Ishikawa (cell line): Measurements from ENCODE around the gene BLID.
A peak's percentile ranks its signal among the peaks of the same experiment; 100 is the strongest.

Experiments
- CEBPB ChIP-seq: IDR thresholded peaks from 2 replicates; pipeline ENCODE4 v1.6.1; 2012
- CREB1 ChIP-seq: IDR thresholded peaks from 2 replicates; pipeline ENCODE4 v1.6.1; 2012; ENCODE audit warnings: low read depth
- EGR1 ChIP-seq: IDR thresholded peaks from 2 replicates; pipeline ENCODE4 v1.6.1; 2012
- EP300 ChIP-seq: IDR thresholded peaks from 2 replicates; pipeline ENCODE4 v1.6.1; 2012; ENCODE audit warnings: borderline replicate concordance
- FOXM1 ChIP-seq: IDR thresholded peaks from 2 replicates; pipeline ENCODE4 v1.6.1; 2012; ENCODE audit warnings: low read depth, borderline replicate concordance
- MAX ChIP-seq: IDR thresholded peaks from 2 replicates; pipeline ENCODE4 v1.6.1; 2012
- NFIC ChIP-seq: IDR thresholded peaks from 2 replicates; pipeline ENCODE4 v1.6.1; 2012
- RAD21 ChIP-seq: IDR thresholded peaks from 2 replicates; pipeline ENCODE4 v1.6.1; 2012; ENCODE audit warnings: low read depth
- REST ChIP-seq: IDR thresholded peaks from 2 replicates; pipeline ENCODE4 v1.6.1; 2012; ENCODE audit warnings: low read depth, mild to moderate bottlenecking
- TAF1 ChIP-seq: IDR thresholded peaks from 2 replicates; pipeline ENCODE4 v1.6.1; 2012; ENCODE audit warnings: low read depth, mild to moderate bottlenecking
- TCF12 ChIP-seq: IDR thresholded peaks from 2 replicates; pipeline ENCODE4 v1.6.1; 2012; ENCODE audit warnings: low read depth
- TEAD4 ChIP-seq: IDR thresholded peaks from 2 replicates; pipeline ENCODE4 v1.6.1; 2012
- USF1 ChIP-seq: IDR thresholded peaks from 2 replicates; pipeline ENCODE4 v1.6.1; 2012
- YY1 ChIP-seq: IDR thresholded peaks from 2 replicates; pipeline ENCODE4 v1.6.1; 2012; ENCODE audit warnings: low read depth
- ZBTB7A ChIP-seq: IDR thresholded peaks from 2 replicates; pipeline ENCODE4 v1.6.1; 2012; ENCODE audit warnings: low read depth

BLID gene

GRCh38 chr11:122109932-122110331 lies 6.1 kb downstream of the BLID start:
- TF ChIP-seq NFIC (no peak), YY1 (no peak), REST (no peak), CREB1 (no peak), EGR1 (no peak), USF1 (no peak), ZBTB7A (no peak)

GRCh38 chr11:122108828-122109227 lies 7.2 kb downstream of the BLID start:
- TF ChIP-seq ZBTB7A, result no peak
- no peak for TF ChIP-seq YY1
- no peak for TF ChIP-seq USF1
- TF ChIP-seq MAX, result no peak
- TF ChIP-seq CEBPB, result no peak
- no peak for TF ChIP-seq NFIC
- no peak for TF ChIP-seq RAD21
- TF ChIP-seq TCF12, result no peak
- no peak for TF ChIP-seq TAF1

- TF ChIP-seq NFIC (no peak), RAD21 (peak; percentile 59), EP300 (no peak)
Measured at GRCh38 chr11:122108192-122108799, 7.7 kb downstream of the BLID start.

GRCh38 chr11:122107566-122107965 lies 8.4 kb downstream of the BLID start:
- TF ChIP-seq EGR1, result no peak
- no peak for TF ChIP-seq FOXM1
- TF ChIP-seq RAD21, result no peak
- no peak for TF ChIP-seq ZBTB7A
- TF ChIP-seq MAX, result no peak
- no peak for TF ChIP-seq REST
- no peak for TF ChIP-seq TAF1
- TF ChIP-seq USF1, result no peak
- TF ChIP-seq CREB1, result no peak
- no peak for TF ChIP-seq TCF12
- no peak for TF ChIP-seq EP300
- no peak for TF ChIP-seq TEAD4
- TF ChIP-seq NFIC, result no peak
- no peak for TF ChIP-seq YY1
- TF ChIP-seq CEBPB, result no peak

- no peak for TF ChIP-seq TAF1
- TF ChIP-seq USF1, result no peak
- no peak for TF ChIP-seq TEAD4
- no peak for TF ChIP-seq YY1
- TF ChIP-seq EGR1, result no peak
- no peak for TF ChIP-seq EP300
- TF ChIP-seq REST, result no peak
- TF ChIP-seq FOXM1, result no peak
- TF ChIP-seq CREB1, result no peak
Measured at GRCh38 chr11:122107045-122107444, 9.0 kb downstream of the BLID start.
